IPS-18c (cell line): Measurements from ENCODE around the gene ITPR2.
"Not testable (repeated sequence)": the region's sequence is repeated elsewhere in the genome, so short reads cannot be mapped to it uniquely, and the experiment has no call there.

Experiments
- H3K4me3 ChIP-seq: 2 replicates; pipeline ENCODE4 v1.7.0; 2013; ENCODE audit warnings: low read depth, mild to moderate bottlenecking, low read length, moderate library complexity; ENCODE audit not compliant: insufficient read depth
- H3K9me3 ChIP-seq: one replicate; pipeline ENCODE4 v1.6.1; 2013; ENCODE audit warnings: mild to moderate bottlenecking, low read length, moderate library complexity; ENCODE audit not compliant: control insufficient read depth, insufficient read depth

Gene ITPR2

DNA sequence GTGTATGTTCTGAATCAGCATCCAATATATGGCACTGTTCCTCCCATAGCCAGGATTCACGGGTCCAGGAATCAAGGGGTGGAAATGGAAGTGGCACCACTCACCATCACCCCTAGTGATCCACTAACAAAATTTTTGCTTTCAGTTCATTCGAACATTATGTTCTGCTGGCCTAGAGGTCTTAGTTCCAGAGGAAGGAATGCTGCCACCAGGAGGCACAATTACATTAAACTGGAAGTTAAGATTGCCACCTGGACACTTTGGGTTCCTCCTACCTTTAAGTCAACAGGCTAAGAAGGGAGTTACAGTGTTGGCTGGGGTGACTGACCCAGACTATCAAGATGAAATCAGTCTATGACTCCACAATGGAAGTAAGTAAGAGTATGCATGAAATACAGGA is 52.3 kb downstream of the ITPR2 start:
- H3K9me3 ChIP-seq, H3K4me3 ChIP-seq: not testable (repeated sequence)

DNA sequence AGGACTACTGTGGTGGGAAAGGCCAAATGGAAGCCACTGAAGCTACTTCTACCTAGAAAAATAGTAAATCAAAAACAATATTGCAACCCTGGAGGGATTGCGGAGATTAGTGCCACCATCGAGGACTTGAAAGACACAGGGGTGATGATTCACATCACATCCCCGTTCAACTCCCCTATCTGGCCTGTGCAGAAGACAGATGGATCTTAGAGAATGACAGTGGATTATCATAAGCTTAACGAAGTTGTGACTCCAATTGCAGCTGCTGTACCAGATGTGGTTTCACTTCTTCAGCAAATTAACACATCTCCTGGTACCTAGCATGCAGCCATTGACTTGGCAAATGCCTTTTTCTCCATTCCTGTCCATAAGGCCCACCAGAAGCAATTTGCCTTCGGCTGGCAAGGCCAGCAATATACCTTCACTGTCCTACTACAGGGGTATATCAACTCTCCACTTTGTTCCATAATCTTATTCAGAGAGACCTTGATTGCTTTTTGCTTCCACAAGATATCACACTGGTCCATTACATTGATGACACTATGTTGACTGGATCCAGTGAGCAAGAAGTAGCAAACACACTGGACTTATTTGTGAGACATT is 54.7 kb downstream of the ITPR2 start:
- not testable (repeated sequence) for H3K4me3 ChIP-seq, H3K9me3 ChIP-seq

DNA sequence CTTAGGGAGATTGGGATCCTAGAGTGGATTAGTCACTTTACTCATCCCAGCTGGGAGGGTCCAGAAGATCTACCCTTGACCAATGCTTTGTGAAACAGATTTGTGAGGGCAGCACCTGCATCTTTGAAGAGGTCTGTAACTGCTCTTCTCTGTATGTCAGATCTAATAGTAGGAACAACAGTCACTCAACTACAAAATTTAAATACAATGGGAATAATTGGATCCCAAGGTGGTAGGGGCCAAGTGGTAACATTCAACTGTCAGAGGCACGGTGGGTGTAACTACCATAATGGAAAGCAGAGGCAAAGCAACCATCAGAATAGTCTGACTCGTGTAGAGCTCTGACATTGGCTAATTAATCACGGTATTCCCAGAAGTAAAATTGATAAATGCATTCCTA is 55.8 kb downstream of the ITPR2 start:
- Histone ChIP-seq H3K4me3 (no peak overlapping the region), H3K9me3 (peaks cover 5% of the 10 kb centered on the region)

DNA sequence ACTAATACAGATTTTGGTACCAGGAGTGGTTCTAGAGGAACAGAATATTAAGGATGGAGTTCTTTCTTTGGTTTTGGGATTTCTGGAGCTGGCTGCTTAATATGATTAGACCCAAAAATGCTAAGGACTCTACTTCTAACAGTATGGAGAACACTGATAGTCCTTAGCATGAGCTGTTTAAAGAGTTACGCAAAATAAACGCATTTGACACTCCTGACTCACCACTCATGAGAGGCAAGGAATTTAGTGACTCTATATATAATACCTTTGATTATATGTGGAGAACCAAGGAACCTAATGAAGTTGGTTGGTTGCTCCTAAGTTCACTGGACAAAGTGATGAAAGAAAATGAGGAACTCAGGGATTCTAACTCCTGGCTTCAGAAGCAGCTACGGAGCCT is 57.0 kb downstream of the ITPR2 start:
- not testable (repeated sequence) for H3K9me3 ChIP-seq, H3K4me3 ChIP-seq

DNA sequence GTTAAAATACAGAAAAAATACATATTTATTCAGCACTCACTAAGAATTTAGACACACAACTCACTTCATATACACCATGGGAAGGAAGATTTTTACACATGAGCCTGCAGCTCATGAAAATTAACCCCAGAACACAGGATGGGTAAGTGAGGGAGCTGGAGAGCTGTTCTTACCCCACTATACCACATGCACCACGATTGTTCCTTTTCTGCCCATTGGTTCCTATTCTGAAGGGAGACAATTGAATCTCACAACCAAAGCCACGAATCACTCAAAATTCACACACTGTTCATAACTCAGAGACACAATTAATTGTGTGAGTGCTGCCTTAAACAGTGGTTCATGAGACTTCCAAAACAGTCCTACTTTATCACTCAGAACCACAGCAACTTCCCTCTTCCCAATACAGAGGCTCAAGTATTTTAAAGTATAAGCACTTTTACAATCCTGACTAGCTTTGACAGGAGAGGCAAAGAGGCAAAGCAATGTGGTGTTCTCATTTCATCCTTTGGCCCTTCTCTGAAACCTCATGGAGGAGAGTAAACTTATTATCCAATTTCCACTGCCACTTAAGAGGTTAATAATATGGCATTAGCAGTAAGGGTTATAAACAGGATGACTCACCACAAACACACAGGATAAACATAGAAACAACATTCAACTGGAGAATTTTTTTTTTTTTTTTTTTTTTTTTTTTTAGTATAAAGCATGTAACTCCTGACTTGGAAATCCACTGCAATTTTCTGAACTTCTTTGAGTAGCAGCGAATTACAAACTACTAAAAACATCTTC is 59.5 kb downstream of the ITPR2 start:
- H3K9me3 ChIP-seq: peaks cover 5% of the 10 kb centered on the region
- H3K4me3 ChIP-seq: no peak overlapping the region

DNA sequence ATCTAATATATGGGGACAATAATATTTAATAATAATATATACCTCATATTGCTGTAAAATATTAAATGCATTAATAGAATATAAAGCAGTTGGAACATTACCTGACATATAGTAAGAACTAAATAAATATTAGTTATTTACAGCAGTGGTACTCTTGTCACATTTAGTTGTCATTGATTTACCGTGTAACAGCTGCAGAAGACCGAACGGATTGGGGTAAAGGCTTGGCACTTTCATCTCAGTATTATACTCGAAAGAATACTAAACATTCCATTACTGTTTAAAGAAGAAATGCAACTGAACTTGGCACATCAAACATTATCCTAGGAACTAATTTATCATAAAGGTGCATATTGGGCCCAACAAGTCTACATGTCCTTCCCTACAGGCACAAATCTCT is 61.1 kb downstream of the ITPR2 start:
- H3K4me3 ChIP-seq: no peak overlapping the region
- H3K9me3 ChIP-seq: no peaks in the 10 kb centered on the region

DNA sequence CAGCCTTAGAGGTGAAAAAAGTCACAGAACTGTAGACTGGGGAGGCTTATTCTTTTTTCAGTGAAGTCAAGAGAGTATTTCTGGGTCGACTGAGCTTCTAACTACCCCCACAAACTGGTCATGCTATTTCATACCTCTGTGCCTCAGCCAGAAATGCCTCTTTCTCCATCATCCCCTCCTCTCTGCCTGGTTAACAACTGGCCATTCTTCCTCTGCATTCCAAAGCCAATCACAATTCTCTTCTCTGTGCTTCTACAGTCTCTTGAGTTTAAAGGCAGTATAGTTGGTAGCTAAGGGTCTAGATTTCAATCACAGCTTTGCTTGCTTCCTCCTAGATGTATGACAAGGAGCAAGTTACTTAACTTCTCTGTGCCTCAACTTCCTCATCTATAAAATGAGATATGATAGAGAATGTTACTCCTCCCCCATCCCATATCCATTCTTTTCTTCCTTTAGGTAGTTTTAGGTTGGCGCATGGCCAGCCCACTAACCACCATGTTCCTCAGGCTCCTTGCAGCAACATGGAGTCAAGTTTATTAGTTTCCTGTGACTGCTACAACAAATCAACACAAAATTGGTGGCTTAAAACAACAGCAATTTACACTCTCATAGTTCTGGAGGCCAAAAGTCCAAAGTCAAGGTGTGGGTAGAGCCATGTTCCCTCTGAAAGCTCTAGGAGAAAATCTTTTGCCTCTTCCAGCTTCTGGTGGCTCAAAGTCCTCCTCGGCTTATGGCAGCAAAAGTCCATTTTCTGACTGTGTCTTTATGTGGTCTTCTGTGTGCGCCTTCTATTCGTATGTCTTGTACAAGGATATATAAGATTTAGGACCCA is 62.5 kb downstream of the ITPR2 start:
- no peak overlapping the region for H3K4me3 ChIP-seq
- H3K9me3 ChIP-seq: no peaks in the 10 kb centered on the region

DNA sequence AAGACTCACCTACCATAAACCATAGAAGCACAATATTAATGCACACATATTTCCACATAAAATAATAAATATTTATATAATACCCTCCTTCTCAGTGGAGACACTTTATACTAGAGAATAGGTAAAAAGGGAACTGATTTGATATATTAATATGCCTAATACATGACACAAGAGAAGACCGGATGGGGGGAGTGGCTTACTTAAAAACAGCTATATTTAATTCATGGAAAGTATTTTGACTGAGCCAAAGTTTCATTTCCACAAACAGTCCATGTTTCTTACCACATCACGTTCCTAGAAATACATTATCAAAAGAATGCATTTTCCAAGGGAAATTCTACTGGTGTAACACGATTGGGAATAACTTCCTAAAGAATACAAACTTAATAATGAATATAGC is 63.4 kb downstream of the ITPR2 start:
- H3K9me3 ChIP-seq: no peaks in the 10 kb centered on the region
- no peak overlapping the region for H3K4me3 ChIP-seq

DNA sequence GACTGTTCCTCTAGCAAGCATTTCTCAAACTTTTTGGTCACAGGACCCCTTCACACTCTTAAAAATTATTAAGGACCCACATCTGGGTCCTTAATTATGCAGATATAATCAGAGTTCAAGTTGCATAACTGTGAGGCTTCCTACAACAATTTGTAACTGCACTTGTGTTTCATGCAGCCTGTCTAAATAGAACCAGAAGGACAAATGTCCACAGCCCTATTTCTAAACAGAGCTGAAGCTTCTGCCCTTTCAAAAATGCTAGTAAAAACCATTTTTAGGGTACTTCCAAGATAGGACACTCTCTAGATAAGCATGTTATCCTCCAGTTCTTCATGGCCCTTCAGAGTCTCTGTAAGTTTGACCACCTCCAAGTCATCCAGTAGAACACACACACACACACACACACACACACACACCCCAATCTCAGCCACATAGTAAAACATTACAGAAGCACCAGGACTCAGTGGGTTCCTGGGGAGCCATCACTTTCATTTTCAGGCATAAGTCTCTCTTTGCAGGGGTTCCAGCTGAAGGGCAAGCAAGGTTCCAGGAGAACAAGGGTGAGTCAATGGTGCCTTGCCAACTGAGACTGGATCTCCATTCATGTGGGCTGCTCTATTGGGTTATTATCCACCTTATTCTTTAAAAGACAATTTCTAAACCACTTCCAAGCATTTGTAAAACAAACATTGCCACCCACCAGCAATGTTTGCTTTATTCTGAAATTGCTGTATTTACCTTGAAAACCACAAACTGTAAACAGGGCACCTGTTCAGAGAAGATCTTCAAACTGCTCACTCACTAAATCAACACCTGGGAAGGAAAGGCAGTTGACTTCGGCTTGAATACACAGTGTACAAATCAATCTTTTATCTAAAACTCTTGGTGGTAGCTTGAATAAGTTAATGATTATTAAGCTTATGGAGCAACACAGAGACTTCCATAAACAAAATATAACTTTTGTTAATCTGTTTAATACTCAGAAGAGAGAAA is 64.1 kb downstream of the ITPR2 start:
- Histone ChIP-seq H3K4me3 (no peak overlapping the region), H3K9me3 (no peaks in the 10 kb centered on the region)

DNA sequence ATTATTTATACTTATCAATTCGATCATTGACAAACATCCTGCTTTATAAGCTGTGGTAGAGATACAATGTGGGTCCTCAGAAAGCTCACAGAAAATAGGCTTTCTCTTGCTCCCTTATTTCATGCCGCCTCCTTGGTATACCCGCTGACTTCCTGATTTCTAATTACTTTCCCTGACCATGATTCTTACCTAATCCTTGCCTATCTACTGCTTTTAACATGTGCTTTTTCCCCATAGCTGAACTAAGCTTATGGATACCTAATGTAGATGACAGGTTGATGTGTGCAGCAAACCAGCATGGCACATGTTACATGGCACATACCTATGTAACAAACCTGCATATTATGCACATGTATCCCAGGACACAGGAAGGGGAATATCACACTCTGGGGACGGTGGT is 65.1 kb downstream of the ITPR2 start:
- Histone ChIP-seq H3K4me3 (no peak overlapping the region), H3K9me3 (no peaks in the 10 kb centered on the region)

DNA sequence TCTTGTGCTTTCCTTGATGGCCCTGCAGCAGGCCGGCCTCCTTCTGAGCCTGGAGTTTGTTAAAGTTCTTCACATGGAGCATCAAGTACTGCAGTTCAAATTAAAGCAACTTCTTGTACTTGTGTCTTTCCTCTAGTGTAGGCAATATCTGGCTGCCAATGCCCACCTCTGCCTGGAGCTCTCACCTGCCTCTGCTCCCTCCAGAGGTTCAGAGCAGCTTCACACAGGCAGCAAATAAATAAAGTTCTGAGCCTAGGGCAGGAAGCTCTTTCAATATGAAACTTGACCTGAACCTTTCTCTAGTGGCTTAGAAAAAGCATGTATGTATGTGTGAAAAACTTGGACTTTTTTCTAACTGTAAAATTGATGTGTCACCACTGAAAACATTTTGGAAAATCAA is 65.9 kb downstream of the ITPR2 start:
- H3K4me3 ChIP-seq: no peak overlapping the region
- H3K9me3 ChIP-seq: no peaks in the 10 kb centered on the region

DNA sequence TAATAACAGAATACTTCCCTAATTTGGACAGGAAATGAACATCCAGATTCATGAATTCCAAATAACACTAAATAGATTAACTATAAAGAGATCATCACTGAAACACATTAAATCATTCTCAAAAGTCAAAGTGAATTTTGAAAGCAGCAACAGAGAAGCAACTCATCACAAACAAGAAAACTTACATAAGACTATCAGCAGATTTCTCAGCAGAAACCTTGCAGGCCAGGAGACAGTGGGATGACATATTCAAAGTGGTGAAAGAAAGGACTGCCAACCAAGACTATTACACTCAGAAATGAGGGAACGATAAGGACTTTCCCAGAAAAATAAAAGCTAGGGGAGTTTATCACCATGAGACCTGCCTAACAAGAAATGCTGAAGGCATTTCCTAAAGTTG is 70.8 kb downstream of the ITPR2 start:
- peaks cover 3% of the 10 kb centered on the region for H3K9me3 ChIP-seq
- H3K4me3 ChIP-seq: no peak overlapping the region

DNA sequence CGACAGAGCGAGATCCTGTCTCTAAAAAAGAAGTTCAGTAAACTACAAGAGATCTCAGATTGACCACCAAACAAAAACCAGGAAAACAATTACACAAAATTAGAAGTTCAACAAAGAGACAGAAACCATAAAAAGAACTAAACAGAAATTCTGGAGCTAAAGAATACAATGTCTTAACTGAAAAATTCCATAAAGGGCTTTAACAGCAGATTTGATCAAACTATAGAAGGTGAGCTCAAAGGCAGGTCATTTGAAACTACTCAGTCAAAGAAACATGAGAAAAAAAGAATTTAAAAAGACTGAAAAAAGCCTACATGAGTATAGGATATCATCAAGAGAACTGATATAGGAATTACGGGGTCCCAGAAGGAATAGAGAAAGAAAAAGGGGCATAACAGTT is 71.2 kb downstream of the ITPR2 start:
- H3K4me3 ChIP-seq: no peak overlapping the region

DNA sequence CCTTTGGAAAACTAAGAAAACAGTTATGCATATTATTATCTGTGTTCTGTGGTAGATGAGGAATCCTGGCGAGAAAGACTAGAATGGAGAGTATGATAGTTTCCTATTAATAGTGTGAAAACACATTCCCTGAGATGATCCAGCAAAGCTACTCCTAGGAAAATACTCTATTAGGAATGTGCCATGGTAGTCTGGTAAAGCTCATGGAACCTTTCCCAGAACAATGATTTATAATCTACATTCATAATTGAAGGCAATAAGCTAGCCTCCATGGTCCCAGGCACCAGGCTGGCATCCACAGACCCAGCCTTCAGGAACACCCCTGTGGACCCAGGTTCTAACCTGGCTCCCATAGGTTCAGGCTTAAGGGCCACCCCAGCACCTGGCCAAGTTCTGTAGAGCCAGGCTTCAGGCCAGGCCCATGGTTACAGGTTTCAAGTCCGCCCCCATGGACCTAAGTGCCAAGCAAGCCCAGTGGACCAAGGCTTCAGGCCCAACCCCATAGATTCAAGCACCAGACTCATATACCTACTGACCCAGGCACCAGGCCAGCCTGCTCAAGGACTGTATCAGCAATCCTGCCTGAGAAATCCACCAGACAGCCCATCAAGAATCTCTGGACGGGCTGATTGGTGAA is 72.2 kb downstream of the ITPR2 start:
- no peak overlapping the region for H3K4me3 ChIP-seq
- peaks cover 5% of the 10 kb centered on the region for H3K9me3 ChIP-seq

More for the DNA sequence above, 71.2 kb downstream of the ITPR2 start:
- peaks cover 5% of the 10 kb centered on the region for H3K9me3 ChIP-seq

DNA sequence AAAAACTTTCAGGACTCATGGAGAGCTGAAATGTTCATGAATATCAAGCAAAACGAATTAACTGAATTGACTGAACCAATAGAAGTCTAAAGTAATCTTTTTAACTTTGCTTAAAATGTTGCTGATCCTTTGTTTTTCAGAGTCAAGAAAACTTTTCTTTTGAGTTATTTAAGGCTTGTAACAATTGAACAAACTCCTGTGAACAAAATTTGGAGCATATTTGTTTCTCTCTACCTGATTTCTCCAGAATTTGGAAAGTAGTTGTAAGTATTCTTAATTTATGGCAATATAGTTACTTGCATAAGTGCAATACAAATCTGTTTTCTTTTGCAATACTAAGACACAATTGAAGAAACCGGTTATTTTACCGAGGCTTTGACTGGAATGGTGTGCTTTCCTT is 77.6 kb downstream of the ITPR2 start:
- not testable (repeated sequence) for H3K4me3 ChIP-seq, H3K9me3 ChIP-seq

DNA sequence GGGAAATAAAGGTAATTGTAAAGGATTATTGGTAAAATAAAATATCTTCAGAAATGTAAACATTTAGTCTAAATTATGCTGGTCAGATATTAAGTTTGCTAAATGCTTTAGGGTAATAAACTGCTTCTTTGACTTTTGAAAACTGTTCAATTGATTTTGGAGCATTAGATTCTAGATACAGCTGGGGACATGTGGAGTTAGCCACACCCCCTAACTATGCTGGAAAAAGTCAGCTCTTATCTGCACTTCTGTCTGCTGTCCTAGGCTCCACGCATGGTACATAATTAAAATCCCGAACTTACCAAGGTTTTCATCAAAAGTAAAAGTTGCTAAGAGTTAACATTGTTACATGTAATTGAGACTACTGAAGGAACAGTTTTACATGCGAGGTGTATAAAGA is 78.8 kb downstream of the ITPR2 start:
- Histone ChIP-seq H3K4me3 (no peak overlapping the region), H3K9me3 (peaks cover 2% of the 10 kb centered on the region)

DNA sequence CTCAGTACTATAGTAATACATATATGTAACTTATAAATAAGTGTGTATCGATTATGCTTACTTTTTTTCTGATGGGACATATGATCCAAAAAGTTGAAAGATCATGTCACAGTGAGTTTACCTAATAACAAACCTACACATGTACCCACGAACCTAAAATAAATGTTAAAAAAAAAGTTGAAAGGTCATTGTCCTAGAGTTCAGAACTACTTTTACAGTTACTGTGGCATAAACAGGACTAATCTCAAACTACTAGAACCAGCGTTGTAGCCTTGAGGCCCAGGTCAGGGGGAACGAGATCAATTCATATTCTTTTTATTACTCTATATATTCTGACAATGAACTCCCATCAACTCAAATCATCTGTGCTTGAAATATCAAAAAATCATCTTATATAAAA is 81.8 kb downstream of the ITPR2 start:
- H3K9me3 ChIP-seq: no peaks in the 10 kb centered on the region

More for the DNA sequence above, 81.8 kb downstream of the ITPR2 start:
- no peak overlapping the region for H3K4me3 ChIP-seq
